Peyer's patch (tissue), 4 donors: ENCODE measurements around the gene TEX264.

Source experiments
- POLR2A ChIP-seq, 2 donors: fragments of 450-650 bp; IDR thresholded peaks; one replicate each; pipeline ENCODE4 v1.5.1; 2017; ENCODE audit warnings: antibody characterized with exemption in 2 of 2, mild to moderate bottlenecking in 2 of 2, moderate library complexity in 2 of 2
- TF ChIP-seq, protein P1 (sequence below), 6 experiments: fragments of 450-650 bp in 4 of 6; fragments of 200-600 bp in 2 of 6; sonication (generic) in 1 of 6; IDR thresholded peaks; one replicate each; pipeline ENCODE4 v1.5.1; 2017 to 2019; ENCODE audit warnings: antibody characterized with exemption in 6 of 6, mild to moderate bottlenecking in 3 of 6, moderate library complexity in 1 of 6

GRCh38 chr3:51692980-51693395 lies 21.9 kb downstream of the TEX264 start:
- TF ChIP-seq, protein P1, sequence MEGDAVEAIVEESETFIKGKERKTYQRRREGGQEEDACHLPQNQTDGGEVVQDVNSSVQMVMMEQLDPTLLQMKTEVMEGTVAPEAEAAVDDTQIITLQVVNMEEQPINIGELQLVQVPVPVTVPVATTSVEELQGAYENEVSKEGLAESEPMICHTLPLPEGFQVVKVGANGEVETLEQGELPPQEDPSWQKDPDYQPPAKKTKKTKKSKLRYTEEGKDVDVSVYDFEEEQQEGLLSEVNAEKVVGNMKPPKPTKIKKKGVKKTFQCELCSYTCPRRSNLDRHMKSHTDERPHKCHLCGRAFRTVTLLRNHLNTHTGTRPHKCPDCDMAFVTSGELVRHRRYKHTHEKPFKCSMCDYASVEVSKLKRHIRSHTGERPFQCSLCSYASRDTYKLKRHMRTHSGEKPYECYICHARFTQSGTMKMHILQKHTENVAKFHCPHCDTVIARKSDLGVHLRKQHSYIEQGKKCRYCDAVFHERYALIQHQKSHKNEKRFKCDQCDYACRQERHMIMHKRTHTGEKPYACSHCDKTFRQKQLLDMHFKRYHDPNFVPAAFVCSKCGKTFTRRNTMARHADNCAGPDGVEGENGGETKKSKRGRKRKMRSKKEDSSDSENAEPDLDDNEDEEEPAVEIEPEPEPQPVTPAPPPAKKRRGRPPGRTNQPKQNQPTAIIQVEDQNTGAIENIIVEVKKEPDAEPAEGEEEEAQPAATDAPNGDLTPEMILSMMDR (IDR thresholded peaks at IDR 0.05), result no peak
- no peak for TF ChIP-seq POLR2A (IDR thresholded peaks at IDR 0.05)
